Panc1 (cell line): Measurements from ENCODE around the gene FXYD7.

Experiments used
- CTCF ChIP-seq: fragments of 450-650 bp; IDR thresholded peaks from 2 replicates; pipeline ENCODE4 v1.5.1; 2017; ENCODE audit warnings: mild to moderate bottlenecking
- SIN3A ChIP-seq: IDR thresholded peaks from 2 replicates; pipeline ENCODE4 v1.6.1; 2012; ENCODE audit warnings: low read depth, mild to moderate bottlenecking, low read length, moderate library complexity, borderline replicate concordance; ENCODE audit not compliant: insufficient read depth

GRCh38 chr19:35099155-35099896 is 43.7 kb upstream of the FXYD7 start:
- TF ChIP-seq CTCF (no peak), SIN3A (no peak)
